Right forelimb (tissue), 1 donor: ENCODE results near the gene ACKR2.

Source experiments
- DNase-seq: peaks from one replicate; pipeline ENCODE4 v3.0.0-alpha.2; 2018

Gene ACKR2

GRCh38 chr3:42894698-42895579, 85.7 kb downstream of the ACKR2 start:
- no peak for DNase-seq

GRCh38 chr3:42895580-42895868, 86.3 kb downstream of the ACKR2 start:
- no peak for DNase-seq

GRCh38 chr3:42898896-42899675, 89.8 kb downstream of the ACKR2 start:
- DNase-seq, result no peak

- no peak for DNase-seq
These were observed 91.2 kb downstream of the ACKR2 start for GRCh38 chr3:42900226-42901072.

- no peak for DNase-seq
These were observed 91.8 kb downstream of the ACKR2 start for GRCh38 chr3:42901073-42901415.

GRCh38 chr3:42902257-42902656, 93.0 kb downstream of the ACKR2 start:
- DNase-seq, result no peak

- DNase-seq, result no peak
These were observed 94.8 kb downstream of the ACKR2 start for GRCh38 chr3:42904076-42904475.

GRCh38 chr3:42905740-42906069, 96.5 kb downstream of the ACKR2 start:
- no peak for DNase-seq

GRCh38 chr3:42906070-42906847, 97.0 kb downstream of the ACKR2 start, which contains the start of gene ZNF662:
Gene ZNF662, plus strand, starts transcription at chr3:42906142. Its CDS starts 1,973 bp downstream, at chr3:42908115.
- peak; percentile 84 for DNase-seq

GRCh38 chr3:42906848-42907183, 97.6 kb downstream of the ACKR2 start:
- no peak for DNase-seq

- no peak for DNase-seq
These were observed 99.4 kb downstream of the ACKR2 start for GRCh38 chr3:42908675-42909074.

GRCh38 chr3:42911551-42911950, 102.3 kb downstream of the ACKR2 start:
- no peak for DNase-seq

GRCh38 chr3:42914771-42915515, 105.7 kb downstream of the ACKR2 start:
- no peak for DNase-seq
